GM12873 (cell line): ENCODE measurements around the gene SNRPD3.

Experiments
- TF ChIP-seq, protein P1 (sequence below): IDR thresholded peaks from 2 replicates; pipeline ENCODE4 v1.5.1; 2012; ENCODE audit warnings: low read depth, mild to moderate bottlenecking, moderate library complexity, low read length, control low read depth; ENCODE audit not compliant: insufficient read depth; ENCODE audit errors: missing control alignments

The SNRPD3 gene

DNA sequence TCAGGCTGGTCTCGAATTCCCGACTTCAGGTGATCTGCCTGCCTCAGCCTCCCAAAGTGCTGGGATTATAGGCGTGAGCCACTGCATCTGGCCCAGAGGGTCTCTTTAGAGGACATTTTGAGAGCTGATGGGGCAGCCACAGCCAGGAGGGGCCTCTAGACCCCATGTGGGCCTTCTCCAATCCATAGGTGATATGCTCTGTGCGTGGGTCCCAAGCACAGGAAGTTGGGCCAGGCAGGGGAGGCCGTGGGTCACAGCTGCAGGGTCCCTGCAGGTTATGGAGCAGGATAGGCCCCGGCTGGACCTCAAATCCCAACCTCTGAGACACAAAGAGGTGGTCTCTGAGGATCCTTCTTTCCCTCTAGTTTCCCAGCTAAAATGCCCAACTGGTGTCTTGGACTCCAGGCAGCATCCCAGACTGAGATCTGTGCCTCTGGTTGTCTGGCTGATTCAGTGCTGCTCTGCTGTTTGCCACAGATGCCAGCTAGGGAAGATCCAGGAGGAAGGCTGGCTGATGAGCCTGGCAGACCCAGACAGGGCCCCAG is 35.6 kb downstream of the SNRPD3 start:
- TF ChIP-seq, protein P1, sequence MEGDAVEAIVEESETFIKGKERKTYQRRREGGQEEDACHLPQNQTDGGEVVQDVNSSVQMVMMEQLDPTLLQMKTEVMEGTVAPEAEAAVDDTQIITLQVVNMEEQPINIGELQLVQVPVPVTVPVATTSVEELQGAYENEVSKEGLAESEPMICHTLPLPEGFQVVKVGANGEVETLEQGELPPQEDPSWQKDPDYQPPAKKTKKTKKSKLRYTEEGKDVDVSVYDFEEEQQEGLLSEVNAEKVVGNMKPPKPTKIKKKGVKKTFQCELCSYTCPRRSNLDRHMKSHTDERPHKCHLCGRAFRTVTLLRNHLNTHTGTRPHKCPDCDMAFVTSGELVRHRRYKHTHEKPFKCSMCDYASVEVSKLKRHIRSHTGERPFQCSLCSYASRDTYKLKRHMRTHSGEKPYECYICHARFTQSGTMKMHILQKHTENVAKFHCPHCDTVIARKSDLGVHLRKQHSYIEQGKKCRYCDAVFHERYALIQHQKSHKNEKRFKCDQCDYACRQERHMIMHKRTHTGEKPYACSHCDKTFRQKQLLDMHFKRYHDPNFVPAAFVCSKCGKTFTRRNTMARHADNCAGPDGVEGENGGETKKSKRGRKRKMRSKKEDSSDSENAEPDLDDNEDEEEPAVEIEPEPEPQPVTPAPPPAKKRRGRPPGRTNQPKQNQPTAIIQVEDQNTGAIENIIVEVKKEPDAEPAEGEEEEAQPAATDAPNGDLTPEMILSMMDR: no peak

DNA sequence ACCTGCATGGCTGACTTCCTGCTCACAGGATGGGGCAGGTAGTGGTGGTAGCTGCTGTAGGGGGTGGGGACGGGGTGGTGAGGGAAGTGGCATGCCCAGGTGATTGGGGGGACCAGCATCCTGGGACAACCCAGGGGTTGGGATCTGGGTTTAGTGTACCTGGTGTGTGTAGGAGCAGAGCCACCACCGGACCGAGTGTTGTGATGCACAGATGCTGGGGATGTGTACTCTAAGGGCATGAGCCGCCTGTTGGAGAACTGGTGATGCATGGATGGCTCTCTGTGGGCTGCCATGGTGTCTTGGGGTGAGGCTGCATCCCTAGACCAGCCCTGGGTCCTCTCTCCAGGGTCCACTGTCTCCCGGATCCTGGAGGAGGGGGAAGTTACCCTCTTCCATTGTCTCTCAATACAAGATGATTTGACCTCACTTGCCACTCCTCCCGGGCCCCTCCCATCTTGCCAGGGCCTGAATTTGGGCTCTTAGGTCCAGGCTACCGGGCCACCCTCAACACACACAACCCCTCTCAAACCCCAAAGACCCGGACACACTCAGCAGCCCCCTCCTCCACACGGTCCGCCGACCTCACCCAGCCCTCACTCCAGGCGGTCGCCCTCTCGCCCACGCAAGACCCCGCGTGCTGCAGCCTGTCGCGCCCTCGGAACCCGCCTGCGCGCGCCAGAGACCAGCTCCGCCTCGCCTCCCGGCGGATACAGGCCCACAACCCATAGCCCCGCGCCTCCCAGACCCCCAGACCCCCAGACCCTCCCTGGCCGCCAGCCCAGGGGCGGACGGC is 36.5 kb downstream of the SNRPD3 start:
- TF ChIP-seq, protein P1: no peak

DNA sequence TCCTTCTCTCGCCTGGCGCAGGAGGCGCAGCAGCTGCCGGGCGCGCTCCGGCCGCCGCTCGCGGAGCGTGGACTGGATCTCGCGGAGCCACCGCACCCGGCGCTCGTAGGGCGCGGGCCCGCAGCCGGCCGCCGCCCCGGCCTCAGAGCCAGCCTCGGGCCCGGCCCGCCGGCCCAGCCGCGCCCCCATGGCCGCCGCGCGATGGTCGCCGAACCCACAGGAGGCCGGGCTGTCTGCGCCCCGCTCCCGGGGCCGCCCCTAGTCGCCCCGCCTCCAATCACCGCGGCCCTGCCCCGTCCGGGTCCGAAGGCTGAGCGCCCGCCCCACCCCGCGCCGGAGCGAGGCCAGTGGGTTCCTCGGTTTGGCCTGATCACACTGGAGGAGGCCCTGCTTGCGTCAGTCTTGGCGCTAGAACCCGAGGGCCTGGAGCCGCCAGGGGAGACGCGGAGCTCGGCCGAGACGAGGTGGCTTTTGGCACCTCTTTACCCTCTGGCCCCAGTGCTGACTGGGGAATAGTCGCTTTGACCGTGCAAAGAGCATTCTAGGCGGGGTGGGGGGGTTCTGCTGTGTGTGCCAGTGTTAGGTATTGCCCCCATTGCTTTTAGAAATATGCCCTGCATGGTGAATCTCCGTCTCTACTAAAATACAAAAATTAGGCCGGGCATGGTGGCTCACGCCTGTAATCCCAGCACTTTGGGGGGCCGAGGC is 37.2 kb downstream of the SNRPD3 start, which contains the start of gene LRRC75B:
Gene LRRC75B, minus strand, starts transcription at position 223 of the 708 bp plus-strand sequence. Its CDS starts 34 bp downstream, at position 189.
- TF ChIP-seq, protein P1: no peak

DNA sequence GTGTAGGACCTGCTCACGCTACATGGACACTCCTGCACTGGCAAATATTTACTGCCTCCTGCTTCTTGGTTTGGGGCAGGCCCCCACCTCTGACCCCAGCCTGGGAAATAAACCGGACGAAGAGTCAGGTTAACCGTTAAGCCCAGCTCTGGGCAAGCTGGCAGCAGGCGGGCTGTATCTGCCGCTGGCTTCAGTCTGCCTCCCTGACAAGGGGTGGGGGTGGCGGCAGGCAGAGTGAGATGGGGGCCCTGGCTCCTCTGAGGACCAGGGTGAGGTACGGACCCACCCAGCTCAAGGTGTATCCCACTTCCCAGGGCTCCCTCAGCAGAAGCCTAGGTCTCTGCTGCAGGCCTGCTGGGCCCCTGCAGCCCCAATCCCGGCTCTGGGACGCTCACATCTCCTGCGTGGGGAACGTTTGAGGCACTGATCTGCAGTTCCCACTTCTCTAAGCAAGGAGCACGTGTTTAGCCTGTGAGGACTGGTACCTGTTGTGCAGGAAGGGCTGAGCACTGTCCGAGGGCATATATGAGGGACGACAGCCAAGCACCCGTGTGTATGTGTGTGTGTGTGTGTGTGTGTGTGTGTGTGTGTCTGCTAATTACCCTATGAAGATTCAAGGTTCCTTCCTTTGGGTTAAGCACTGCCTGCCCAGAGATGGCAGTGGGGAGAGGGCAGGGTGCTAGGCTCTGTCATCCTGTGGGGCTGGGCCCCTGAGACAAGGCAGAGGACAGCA is 38.2 kb downstream of the SNRPD3 start:
- TF ChIP-seq, protein P1: no peak

DNA sequence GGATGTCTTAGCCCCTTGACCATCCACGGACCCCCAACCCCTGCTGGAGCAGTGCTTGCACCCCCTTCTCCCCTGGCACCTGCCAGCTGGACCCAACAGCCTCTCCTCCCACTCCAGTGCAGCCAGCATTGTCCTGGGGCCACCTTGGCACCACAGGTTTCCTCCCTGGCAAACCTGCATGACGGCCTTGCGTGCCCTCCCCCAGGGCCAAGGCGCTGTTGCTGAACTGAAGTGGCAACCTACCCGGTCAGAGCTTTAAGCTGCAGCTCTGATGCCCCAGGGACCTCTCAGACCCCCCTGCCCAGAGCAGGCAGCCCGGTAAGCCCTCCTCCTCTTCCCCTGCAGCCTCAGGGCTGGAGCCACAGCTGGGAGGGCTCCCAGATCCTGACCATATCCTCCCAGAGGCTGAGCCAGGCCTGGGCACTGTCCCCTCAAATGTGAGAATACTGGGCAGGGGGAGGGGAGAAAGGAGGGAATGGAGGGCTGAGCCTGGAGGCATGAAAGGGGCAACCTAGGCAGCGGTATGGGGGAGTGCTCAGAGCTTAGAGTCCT is 38.8 kb downstream of the SNRPD3 start:
- TF ChIP-seq, protein P1: no peak

DNA sequence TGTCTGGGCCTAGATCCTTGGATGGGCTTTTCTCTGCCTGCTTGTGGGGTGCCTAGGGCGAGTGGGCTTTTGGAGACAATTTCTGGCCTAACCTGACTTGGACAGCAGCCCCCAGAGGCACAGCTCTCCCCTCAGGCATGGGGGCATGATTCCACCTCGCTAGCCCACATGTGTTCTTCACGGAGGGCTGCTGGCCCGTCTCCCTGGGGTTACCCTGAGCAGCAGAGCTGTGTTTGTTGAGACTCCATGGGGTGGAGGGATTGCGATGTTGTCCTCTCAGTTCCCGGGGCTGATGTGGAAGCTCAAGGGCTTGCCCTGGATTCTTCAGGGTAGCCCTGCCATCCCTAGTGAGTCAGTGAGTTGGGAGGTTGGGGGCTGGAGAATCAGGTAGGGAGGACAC is 39.4 kb downstream of the SNRPD3 start:
- TF ChIP-seq, protein P1: no peak
